ENCODE measurements around the gene DGKD.

GRCh38 chr2:233459426-233459825 lies 105.1 kb downstream of the DGKD start:
- TF ChIP-seq, protein P1, sequence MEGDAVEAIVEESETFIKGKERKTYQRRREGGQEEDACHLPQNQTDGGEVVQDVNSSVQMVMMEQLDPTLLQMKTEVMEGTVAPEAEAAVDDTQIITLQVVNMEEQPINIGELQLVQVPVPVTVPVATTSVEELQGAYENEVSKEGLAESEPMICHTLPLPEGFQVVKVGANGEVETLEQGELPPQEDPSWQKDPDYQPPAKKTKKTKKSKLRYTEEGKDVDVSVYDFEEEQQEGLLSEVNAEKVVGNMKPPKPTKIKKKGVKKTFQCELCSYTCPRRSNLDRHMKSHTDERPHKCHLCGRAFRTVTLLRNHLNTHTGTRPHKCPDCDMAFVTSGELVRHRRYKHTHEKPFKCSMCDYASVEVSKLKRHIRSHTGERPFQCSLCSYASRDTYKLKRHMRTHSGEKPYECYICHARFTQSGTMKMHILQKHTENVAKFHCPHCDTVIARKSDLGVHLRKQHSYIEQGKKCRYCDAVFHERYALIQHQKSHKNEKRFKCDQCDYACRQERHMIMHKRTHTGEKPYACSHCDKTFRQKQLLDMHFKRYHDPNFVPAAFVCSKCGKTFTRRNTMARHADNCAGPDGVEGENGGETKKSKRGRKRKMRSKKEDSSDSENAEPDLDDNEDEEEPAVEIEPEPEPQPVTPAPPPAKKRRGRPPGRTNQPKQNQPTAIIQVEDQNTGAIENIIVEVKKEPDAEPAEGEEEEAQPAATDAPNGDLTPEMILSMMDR (IDR thresholded peaks at IDR 0.05 in 4 of 5, conservative IDR thresholded peaks at IDR 0.05 in 1 of 5) = no peak
- TF ChIP-seq POLR2A (IDR thresholded peaks at IDR 0.05) = no peak
